ENCODE results near the gene RBMS3. TPM values are rescaled to one million over a fixed set of nuclear protein-coding genes. Genes with fewer than 3 reads are reported as not detected.

The RBMS3 gene
- total and polyA plus RNA-seq, 4 donors = 4.8 to 117 (median 29.4) TPM

- peaks cover 0 to 3% (median 0%) of the 10 kb centered on the region in 4 donors for H3K36me3 ChIP-seq (ENCODE audit: control insufficient read depth in 4 of 4, insufficient read depth in 4 of 4, low read length in 4 of 4)
- DNase-seq = no peak
- ATAC-seq (ENCODE audit: insufficient read depth, low FRiP score) = no peak
- H3K27ac ChIP-seq (ENCODE audit: low read depth in 1 of 2, low read length in 1 of 2) = no peak overlapping the region
- WGBS, 2 donors = 94 to 97% methylated on average over 2 of the region's 2 CpGs
- no peak for TF ChIP-seq CTCF (IDR thresholded peaks at IDR 0.05; ENCODE audit: control extremely low read depth, extremely low read depth)
- H3K9ac ChIP-seq (ENCODE audit: insufficient read depth in 1 of 2, low read length in 2 of 2) = no peak overlapping the region
- H3K9me3 ChIP-seq (ENCODE audit: control insufficient read depth in 4 of 4, insufficient read depth in 3 of 4, low read length in 3 of 4) = no peaks in the 10 kb centered on the region
- no peaks in the 10 kb centered on the region for H3K27me3 ChIP-seq (ENCODE audit: control insufficient read depth in 3 of 3, insufficient read depth in 3 of 3, low read length in 2 of 3)
- H3K4me1 ChIP-seq (ENCODE audit: control insufficient read depth in 5 of 5, insufficient read depth in 5 of 5, low read length in 5 of 5) = peaks cover 0 to 39% (median 16%) of the 10 kb centered on the region in 5 donors
- H3K4me3 ChIP-seq = no peak overlapping the region
Measured at GRCh38 chr3:29936766-29937165, 655.9 kb downstream of the RBMS3 start.

DNA sequence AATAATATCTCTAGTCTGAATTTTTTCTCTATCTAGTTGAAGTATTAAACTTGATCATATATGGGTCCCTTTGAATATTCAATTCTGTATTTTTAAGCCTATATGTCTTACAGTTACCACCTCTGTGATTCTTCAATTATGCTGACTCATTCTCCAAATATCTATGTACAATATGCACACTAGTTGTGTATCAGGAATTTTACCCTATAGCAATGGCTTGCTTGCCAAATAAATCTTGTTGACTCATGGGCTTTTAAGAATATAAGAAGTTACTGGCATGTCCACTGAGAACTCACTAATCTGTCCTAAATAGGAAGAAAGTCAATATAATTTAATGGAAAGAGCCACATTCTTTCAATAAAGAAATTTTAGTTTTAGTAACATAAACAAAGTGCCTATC lies 656.3 kb downstream of the RBMS3 start:
- Histone ChIP-seq H3K4me1 (ENCODE audit: control insufficient read depth in 5 of 5, insufficient read depth in 5 of 5, low read length in 5 of 5) (peaks cover 0 to 36% (median 16%) of the 10 kb centered on the region in 5 donors), H3K9me3 (ENCODE audit: control insufficient read depth in 4 of 4, insufficient read depth in 3 of 4, low read length in 3 of 4) (no peaks in the 10 kb centered on the region), H3K9ac (ENCODE audit: insufficient read depth in 1 of 2, low read length in 2 of 2) (no peak overlapping the region), H3K36me3 (ENCODE audit: control insufficient read depth in 4 of 4, insufficient read depth in 4 of 4, low read length in 4 of 4) (peaks cover 0 to 3% (median 0%) of the 10 kb centered on the region in 4 donors), H3K27ac (ENCODE audit: low read depth in 1 of 2, low read length in 1 of 2) (no peak overlapping the region), H3K4me3 (no peak overlapping the region), H3K27me3 (ENCODE audit: control insufficient read depth in 3 of 3, insufficient read depth in 3 of 3, low read length in 2 of 3) (no peaks in the 10 kb centered on the region)
- DNase-seq (no peak), ATAC-seq (ENCODE audit: insufficient read depth, low FRiP score) (no peak)
- TF ChIP-seq CTCF (IDR thresholded peaks at IDR 0.05; ENCODE audit: control extremely low read depth, extremely low read depth) = no peak

GRCh38 chr3:29940759-29941323 lies 660.0 kb downstream of the RBMS3 start:
- ATAC-seq (ENCODE audit: insufficient read depth, low FRiP score) (no peak), DNase-seq (no peak)
- no peak overlapping the region for H3K27ac ChIP-seq (ENCODE audit: low read depth in 1 of 2, low read length in 1 of 2)
- no peaks in the 10 kb centered on the region for H3K27me3 ChIP-seq (ENCODE audit: control insufficient read depth in 3 of 3, insufficient read depth in 3 of 3, low read length in 2 of 3)
- WGBS, 2 donors = 52 to 67% methylated on average over 1 of the region's 1 CpG
- peaks cover 0 to 3% (median 0%) of the 10 kb centered on the region in 4 donors for H3K36me3 ChIP-seq (ENCODE audit: control insufficient read depth in 4 of 4, insufficient read depth in 4 of 4, low read length in 4 of 4)
- no peaks in the 10 kb centered on the region for H3K9me3 ChIP-seq (ENCODE audit: control insufficient read depth in 4 of 4, insufficient read depth in 3 of 4, low read length in 3 of 4)
- no peak overlapping the region for H3K4me3 ChIP-seq
- H3K4me1 ChIP-seq (ENCODE audit: control insufficient read depth in 5 of 5, insufficient read depth in 5 of 5, low read length in 5 of 5) = peaks cover 0 to 9% (median 2%) of the 10 kb centered on the region in 5 donors
- no peak for TF ChIP-seq CTCF (IDR thresholded peaks at IDR 0.05; ENCODE audit: control extremely low read depth, extremely low read depth)
- H3K9ac ChIP-seq (ENCODE audit: insufficient read depth in 1 of 2, low read length in 2 of 2) = no peak overlapping the region

DNA sequence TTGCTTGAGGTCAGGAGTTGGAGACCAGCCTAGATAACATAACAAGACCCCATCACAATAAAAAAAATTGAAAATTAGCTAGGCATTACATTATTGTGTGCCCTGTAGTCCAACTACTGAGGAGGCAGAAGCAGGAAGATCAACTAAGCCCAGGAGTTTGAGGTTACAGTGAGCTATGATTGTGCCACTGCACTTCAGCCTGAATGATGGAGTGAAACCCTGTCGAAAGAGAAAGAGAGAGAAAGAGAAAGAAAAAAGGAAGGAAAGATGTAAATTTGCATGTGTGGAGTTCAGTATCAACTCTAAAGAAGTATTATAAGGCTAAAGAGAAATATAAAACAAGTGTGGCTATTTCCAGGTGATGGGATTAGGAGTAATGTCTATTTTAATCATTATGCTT lies 661.4 kb downstream of the RBMS3 start:
- H3K4me1 ChIP-seq (ENCODE audit: control insufficient read depth in 5 of 5, insufficient read depth in 5 of 5, low read length in 5 of 5) = peaks cover 0 to 9% (median 2%) of the 10 kb centered on the region in 5 donors
- DNase-seq (no peak), ATAC-seq (ENCODE audit: insufficient read depth, low FRiP score) (no peak)
- 82 to 89% methylated on average over 1 of the region's 1 CpG for WGBS, 2 donors
- no peak overlapping the region for H3K9ac ChIP-seq (ENCODE audit: insufficient read depth in 1 of 2, low read length in 2 of 2)
- no peak overlapping the region for H3K27ac ChIP-seq (ENCODE audit: low read depth in 1 of 2, low read length in 1 of 2)
- H3K36me3 ChIP-seq (ENCODE audit: control insufficient read depth in 4 of 4, insufficient read depth in 4 of 4, low read length in 4 of 4) = peaks cover 0 to 3% (median 0%) of the 10 kb centered on the region in 4 donors
- H3K4me3 ChIP-seq = no peak overlapping the region
- no peak for TF ChIP-seq CTCF (IDR thresholded peaks at IDR 0.05; ENCODE audit: control extremely low read depth, extremely low read depth)
- no peaks in the 10 kb centered on the region for H3K27me3 ChIP-seq (ENCODE audit: control insufficient read depth in 3 of 3, insufficient read depth in 3 of 3, low read length in 2 of 3)
- no peaks in the 10 kb centered on the region for H3K9me3 ChIP-seq (ENCODE audit: control insufficient read depth in 4 of 4, insufficient read depth in 3 of 4, low read length in 3 of 4)

All from lung (tissue), 12 donors.